ENCODE data around the gene CNTROB. TPM values are rescaled to one million over a fixed set of nuclear protein-coding genes. Genes with fewer than 3 reads are reported as not detected.

CNTROB gene
- total RNA-seq, 4 donors from 2014 or later, result 3.6 to 14.3 (median 7.2) TPM

- intact Hi-C loops (cut with DNase I; ENCODE audit: low total_unique reads) (no loop called here), in situ Hi-C loops (cut with MboI; ENCODE audit: low sequenced_read_pairs in 4 of 4) (loop anchor here in 3 of 4 donors (10.0 to 25.0 kb wide), 3 partner anchors 82 to 260 kb away; partner anchors contain the start of genes CYB5D1 (in 2 of the 3), NAA38 (in 2 of the 3), TMEM88 (in 2 of the 3) and RNF227 (in 1 of the 3))
- Histone ChIP-seq H3K4me1 (peaks cover 5% of the 10 kb centered on the region in 2 donors), H3K27me3 (peaks cover 10 to 20% (median 12%) of the 10 kb centered on the region in 3 donors), H3K27ac (peak overlapping the region; percentile 49 to 81 (median 56)), H3K9me3 (no peaks in the 10 kb centered on the region), H3K36me3 (no peaks in the 10 kb centered on the region), H3K4me3 (no peak overlapping the region)
- DNase-seq (peak in 1 of 2 donors; percentile 70), ATAC-seq (peak; percentile 93 to 100)
- TF ChIP-seq POLR2A (IDR thresholded peaks at IDR 0.05), result no peak
- TF ChIP-seq, protein P1, sequence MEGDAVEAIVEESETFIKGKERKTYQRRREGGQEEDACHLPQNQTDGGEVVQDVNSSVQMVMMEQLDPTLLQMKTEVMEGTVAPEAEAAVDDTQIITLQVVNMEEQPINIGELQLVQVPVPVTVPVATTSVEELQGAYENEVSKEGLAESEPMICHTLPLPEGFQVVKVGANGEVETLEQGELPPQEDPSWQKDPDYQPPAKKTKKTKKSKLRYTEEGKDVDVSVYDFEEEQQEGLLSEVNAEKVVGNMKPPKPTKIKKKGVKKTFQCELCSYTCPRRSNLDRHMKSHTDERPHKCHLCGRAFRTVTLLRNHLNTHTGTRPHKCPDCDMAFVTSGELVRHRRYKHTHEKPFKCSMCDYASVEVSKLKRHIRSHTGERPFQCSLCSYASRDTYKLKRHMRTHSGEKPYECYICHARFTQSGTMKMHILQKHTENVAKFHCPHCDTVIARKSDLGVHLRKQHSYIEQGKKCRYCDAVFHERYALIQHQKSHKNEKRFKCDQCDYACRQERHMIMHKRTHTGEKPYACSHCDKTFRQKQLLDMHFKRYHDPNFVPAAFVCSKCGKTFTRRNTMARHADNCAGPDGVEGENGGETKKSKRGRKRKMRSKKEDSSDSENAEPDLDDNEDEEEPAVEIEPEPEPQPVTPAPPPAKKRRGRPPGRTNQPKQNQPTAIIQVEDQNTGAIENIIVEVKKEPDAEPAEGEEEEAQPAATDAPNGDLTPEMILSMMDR (IDR thresholded peaks at IDR 0.05 in 4 of 5, conservative IDR thresholded peaks at IDR 0.05 in 1 of 5), result peak in 3 of 5 experiments; percentile 16 to 55 (median 48)
Measured at GRCh38 chr17:7997186-7997585, 65.2 kb downstream of the CNTROB start.

Other genes with a start within 250 kb of the CNTROB start
- gene TP53, start 244.7 kb upstream of the CNTROB start, total RNA-seq, result 10 to 100 TPM; 14.1 to 17.0 (median 15.4) TPM
- 1 to 10 TPM; 2.6 to 5.8 (median 3.7) TPM for gene WRAP53, start 243.7 kb upstream of the CNTROB start, total RNA-seq
- gene EFNB3, start 227.0 kb upstream of the CNTROB start, total RNA-seq, result under 1 TPM in 3 of 4 donors, not detected in 1; 0.13 to 0.46 (median 0.31) TPM
- gene DNAH2, start 214.5 kb upstream of the CNTROB start, total RNA-seq, result not detected
- gene KDM6B, start 98.0 kb upstream of the CNTROB start, total RNA-seq, result 1 to 10 TPM; 1.9 to 8.2 (median 4.4) TPM
- 10 to 100 TPM; 18.8 to 56.8 (median 27.9) TPM for gene TMEM88, start 77.1 kb upstream of the CNTROB start, total RNA-seq
- gene NAA38, start 74.6 kb upstream of the CNTROB start, total RNA-seq, result 100 to 1,000 TPM in 2 of 4 donors, 10 to 100 TPM in 2; 57.4 to 133 (median 96.6) TPM
- 10 to 100 TPM in 2 of 4 donors, 1 to 10 TPM in 2; 4.1 to 14.7 (median 9.0) TPM for gene CYB5D1, start 74.2 kb upstream of the CNTROB start, total RNA-seq
- 1 to 10 TPM; 5.4 to 7.7 (median 6.0) TPM for gene CHD3, start 43.4 kb upstream of the CNTROB start, total RNA-seq
- gene RNF227, start 15.9 kb upstream of the CNTROB start, total RNA-seq, result 1 to 10 TPM in 1 of 4 donors, under 1 TPM in 2, not detected in 1; 0.51 to 1.2 (median 0.62) TPM
- under 1 TPM in 1 of 4 donors, not detected in 3; 0.42 TPM for gene KCNAB3, start 2.4 kb upstream of the CNTROB start, total RNA-seq
- gene TRAPPC1, start 260 bp upstream of the CNTROB start, total RNA-seq, result 10 to 100 TPM; 19.4 to 41.7 (median 30.0) TPM
- gene GUCY2D, start 70.4 kb downstream of the CNTROB start, total RNA-seq, result not detected
- 1 to 10 TPM in 1 of 4 donors, under 1 TPM in 3; 0.15 to 1.0 (median 0.69) TPM for gene ALOX15B, start 106.9 kb downstream of the CNTROB start, total RNA-seq
- gene ALOX12B, start 155.5 kb downstream of the CNTROB start, total RNA-seq, result not detected
- gene ALOXE3, start 186.3 kb downstream of the CNTROB start, total RNA-seq, result not detected
- gene HES7, start 191.9 kb downstream of the CNTROB start, total RNA-seq, result not detected
- 100 to 1,000 TPM; 105 to 263 (median 164) TPM for gene PER1, start 220.2 kb downstream of the CNTROB start, total RNA-seq
- 10 to 100 TPM; 10.9 to 37.0 (median 25.7) TPM for gene VAMP2, start 230.7 kb downstream of the CNTROB start, total RNA-seq
- 1 to 10 TPM in 3 of 4 donors, under 1 TPM in 1; 0.75 to 5.7 (median 3.1) TPM for gene TMEM107, start 244.2 kb downstream of the CNTROB start, total RNA-seq